HepG2 (cell line): ENCODE measurements around the gene MRFAP1. TPM values are rescaled to one million over a fixed set of nuclear protein-coding genes. Genes with fewer than 3 reads are reported as not detected.
A peak's percentile ranks its signal among the peaks of the same experiment; 100 is the strongest.

Experiments
- ARHGAP35 ChIP-seq: sonication (generic); formaldehyde crosslinking; IDR thresholded peaks from 2 replicates; pipeline ENCODE4 v1.9.0; 2022; ENCODE audit warnings: mild to moderate bottlenecking, inconsistent platforms, moderate library complexity, missing genetic modification reagents, borderline replicate concordance
- MIXL1 ChIP-seq: IDR thresholded peaks from 2 replicates; pipeline ENCODE4 v1.6.1; 2016
- NFE2 ChIP-seq: sonication (generic); formaldehyde crosslinking; IDR thresholded peaks from 2 replicates; pipeline ENCODE4 v1.4.0; 2020; ENCODE audit warnings: missing genetic modification reagents
- NFE2L1 ChIP-seq: sonication (generic); formaldehyde crosslinking; IDR thresholded peaks from 2 replicates; pipeline ENCODE4 v1.4.0; 2020; ENCODE audit warnings: missing genetic modification reagents, mild to moderate bottlenecking, borderline replicate concordance
- PHF5A ChIP-seq: IDR thresholded peaks from one replicate; pipeline ENCODE4 v1.6.1; 2018; ENCODE audit warnings: low read depth, missing genetic modification reagents; ENCODE audit not compliant: unreplicated experiment
- SAFB2 ChIP-seq: sonication (generic); formaldehyde crosslinking; IDR thresholded peaks from 2 replicates; pipeline ENCODE4 v1.5.1; 2020; ENCODE audit warnings: missing genetic modification reagents, low read depth, mild to moderate bottlenecking, borderline replicate concordance
- SALL2 ChIP-seq: sonication (generic); formaldehyde crosslinking; IDR thresholded peaks from 2 replicates; pipeline ENCODE4 v1.8.1; 2023; ENCODE audit warnings: mild to moderate bottlenecking, missing genetic modification reagents, inconsistent platforms
- SMAD1 ChIP-seq: sonication (generic); formaldehyde crosslinking; IDR thresholded peaks from 2 replicates; pipeline ENCODE4 v1.4.0; 2020; ENCODE audit warnings: missing genetic modification reagents, low read depth, mild to moderate bottlenecking, borderline replicate concordance
- ZNF142 ChIP-seq: sonication (generic); formaldehyde crosslinking; IDR thresholded peaks from 2 replicates; pipeline ENCODE4 v1.4.0; 2020; ENCODE audit warnings: missing genetic modification reagents
- ZNF362 ChIP-seq: sonication (generic); formaldehyde crosslinking; IDR thresholded peaks from 2 replicates; pipeline ENCODE4 v1.4.0; 2020; ENCODE audit warnings: missing genetic modification reagents, mild to moderate bottlenecking, borderline replicate concordance
- ZNF414 ChIP-seq: sonication (generic); formaldehyde crosslinking; IDR thresholded peaks from 2 replicates; pipeline ENCODE4 v1.5.0; 2020; ENCODE audit warnings: missing genetic modification reagents
- ZNF703 ChIP-seq: sonication (generic); formaldehyde crosslinking; IDR thresholded peaks from 2 replicates; pipeline ENCODE4 v1.5.1; 2020; ENCODE audit warnings: missing genetic modification reagents, mild to moderate bottlenecking, moderate library complexity, borderline replicate concordance
- ZNF800 ChIP-seq: sonication (generic); formaldehyde crosslinking; IDR thresholded peaks from 2 replicates; pipeline ENCODE4 v1.4.0; 2020; ENCODE audit warnings: missing genetic modification reagents
- polyA plus RNA-seq, 8 experiments: library from polyadenylated mRNA; depleted of rRNA in 3 of 8; stranded (reverse) in 7 of 8; unstranded in 1 of 8; fragments of >200 nt; fragmentation: Illumina TruSeq in 4 of 8; extraction: Trizol in 4 of 8; gene quantifications; 2 replicates each; pipeline versions ENCODE4 v1.2.1 to v1.2.3, GENCODE V29; 2011 to 2016; ENCODE audit warnings: low read depth in 4 of 8, missing spikeins in 1 of 8, mixed read lengths in 1 of 8; ENCODE audit not compliant: insufficient read depth in 1 of 8
- total RNA-seq, 5 experiments: library from RNA; depleted of rRNA; stranded (reverse); fragments of >200 nt; fragmentation: Illumina TruSeq; extraction: Trizol; gene quantifications; 2 replicates each; pipeline ENCODE4 v1.2.3, GENCODE V29; 2016; ENCODE audit warnings: low read depth in 1 of 5

MRFAP1 gene
- total and polyA plus RNA-seq, 2 of the 13 experiments (the other 11 are each of a cell fraction or from before 2014, with no cell fraction given) = 112 to 158 TPM

- TF ChIP-seq ZNF142 (CRISPR knock-in tag) = peak; percentile 43; the same call in 1 of the 2 replicates
- no peak for TF ChIP-seq ZNF414 (CRISPR knock-in tag)
- peak; percentile 68; the same call in 1 of the 2 replicates for TF ChIP-seq SALL2 (CRISPR knock-in tag)
- no peak for TF ChIP-seq NFE2L1 (CRISPR knock-in tag)
- TF ChIP-seq ARHGAP35 (CRISPR knock-in tag) = no peak
- no peak for TF ChIP-seq SMAD1 (CRISPR knock-in tag)
- no peak; the same call in 1 of the 2 replicates for TF ChIP-seq SAFB2 (CRISPR knock-in tag)
- peak; percentile 25; the same call in 1 of the 2 replicates for TF ChIP-seq ZNF362 (CRISPR knock-in tag)
- TF ChIP-seq NFE2 (CRISPR knock-in tag) = no peak
- TF ChIP-seq ZNF800 = 0 out of 2 replicates have a peak, but pooled peaks have one; percentile 59
- TF ChIP-seq PHF5A = no peak
- no peak for TF ChIP-seq ZNF703 (CRISPR knock-in tag)
- peak; percentile 6; the same call in 1 of the 2 replicates for TF ChIP-seq MIXL1 (CRISPR knock-in tag)
Measured at GRCh38 chr4:6688879-6689505, 48.5 kb downstream of the MRFAP1 start (continued).
